ENCODE measurements around the gene SCAPER.
"Not testable (repeated sequence)": the region's sequence is repeated elsewhere in the genome, so short reads cannot be mapped to it uniquely, and the experiment has no call there.

- TF ChIP-seq CTCF (IDR thresholded peaks at IDR 0.05; ENCODE audit: low read depth, low read length); EZH2phosphoT487 (IDR thresholded peaks at IDR 0.05; ENCODE audit: low read depth): not testable (repeated sequence)
Measured at GRCh38 chr15:76692546-76692945, 212.6 kb downstream of the SCAPER start.

All from OCI-LY3 (cell line).